HepG2 (cell line): Measurements from ENCODE around the gene SZRD1. TPM values are rescaled to one million over a fixed set of nuclear protein-coding genes. Genes with fewer than 3 reads are reported as not detected.

Experiments used
- ATAC-seq: fragments of 200-7000 bp; cut with Tn5 transposase; 3 replicates; pipeline ENCODE4 v1.9.1; 2020; ENCODE audit warnings: mild to moderate bottlenecking, moderate library complexity
- BruUV-seq: library from RNA; stranded (reverse); fragments of 400-500 nt; replicated peaks from 2 replicates; lab custom pipeline; 2021; lab: Mats Ljungman, UMichigan
- CTCF ChIA-PET: fragments of 300-600 bp; formaldehyde crosslinking; extraction: SDS; loops from one replicate; lab custom pipeline; 2021; ENCODE audit warnings: low total read pairs, inconsistent platforms, low intra/inter-chr PET ratio; lab: Yijun Ruan, JAX
- POLR2A ChIA-PET: fragments of 350-600 bp; sonication (Branson Sonifier 250); formaldehyde crosslinking; loops from one replicate; lab custom pipeline; 2020; ENCODE audit warnings: antibody characterized with exemption, inconsistent platforms; lab: Yijun Ruan, JAX
- DNase-seq: peaks from one replicate; pipeline ENCODE4 v3.0.0-alpha.2; 2015; ENCODE audit warnings: low spot score
- FAIRE-seq: peaks from 3 replicates; lab custom pipeline; 2011; peaks lifted over from hg19 to GRCh38; lab: Jason Lieb, UNC
- H2AFZ ChIP-seq: one replicate; pipeline ENCODE4 v1.6.1; 2011; ENCODE audit warnings: low read length, inconsistent platforms
- H3K27ac ChIP-seq: fragments of 300-600 bp; 3 replicates; pipeline ENCODE4 v1.8.0; 2011; ENCODE audit warnings: mixed run types, mild to moderate bottlenecking, mixed read lengths, low read length, inconsistent platforms; ENCODE audit not compliant: insufficient read depth; ENCODE audit errors: extremely low read length
- H3K27me3 ChIP-seq, 2 experiments: fragments of 200-600 bp in 1 of 2; 2 replicates in 1 of 2; 3 replicates in 1 of 2; pipeline versions ENCODE4 v1.6.0 to v1.8.0; 2011; ENCODE audit warnings: low read length in 2 of 2, mild to moderate bottlenecking in 2 of 2, moderate library complexity in 2 of 2, inconsistent platforms in 1 of 2; ENCODE audit not compliant: insufficient read depth in 2 of 2, control insufficient read depth in 1 of 2
- H3K36me3 ChIP-seq, 2 experiments: fragments of 200-600 bp in 1 of 2; replicated peaks in 1 of 2; 2 replicates in 1 of 2; 3 replicates in 1 of 2; pipeline versions ENCODE4 v1.5.1 to v1.8.0; 2011; ENCODE audit warnings: low read length in 2 of 2, inconsistent platforms in 1 of 2; ENCODE audit not compliant: insufficient read depth in 2 of 2, control insufficient read depth in 1 of 2
- H3K4me1 ChIP-seq: 2 replicates; pipeline ENCODE4 v1.5.1; 2012; ENCODE audit warnings: low read length, inconsistent platforms; ENCODE audit not compliant: insufficient read depth
- H3K4me2 ChIP-seq: 2 replicates; pipeline ENCODE4 v1.6.0; 2011; ENCODE audit warnings: low read depth, low read length, inconsistent platforms
- H3K4me3 ChIP-seq, 3 experiments: fragments of 200-600 bp in 1 of 3; sonication (generic), shearing (Covaris generic) in 1 of 3; replicated peaks in 1 of 3; 2 replicates each; pipeline ENCODE4 v1.5.1; 2011 to 2016; ENCODE audit warnings: low read length in 3 of 3, inconsistent platforms in 2 of 3, low read depth in 2 of 3, mild to moderate bottlenecking in 2 of 3, control low read depth in 1 of 3, mixed read lengths in 1 of 3; ENCODE audit not compliant: insufficient read depth in 1 of 3
- H3K79me2 ChIP-seq: one replicate; pipeline ENCODE4 v1.6.1; 2011; ENCODE audit warnings: low read length, inconsistent platforms; ENCODE audit not compliant: insufficient read depth
- H3K9ac ChIP-seq: 2 replicates; pipeline ENCODE4 v1.6.0; 2011; ENCODE audit warnings: mild to moderate bottlenecking, low read depth, low read length, inconsistent platforms; ENCODE audit not compliant: insufficient read depth
- H3K9me3 ChIP-seq: 2 replicates; pipeline ENCODE4 v1.5.1; 2012; ENCODE audit warnings: mild to moderate bottlenecking, low read length
- H4K20me1 ChIP-seq: 2 replicates; pipeline ENCODE4 v1.6.0; 2011; ENCODE audit warnings: inconsistent platforms, mild to moderate bottlenecking, low read length, moderate library complexity; ENCODE audit not compliant: insufficient read depth
- AFF4 ChIP-seq: sonication (generic); formaldehyde crosslinking; IDR thresholded peaks from 2 replicates; pipeline ENCODE4 v1.4.0; 2020; ENCODE audit warnings: missing genetic modification reagents
- GABPA ChIP-seq, 2 experiments: IDR thresholded peaks; 2 replicates each; pipeline ENCODE4 v1.6.1; 2011 to 2016; ENCODE audit warnings: low read depth in 2 of 2, low read length in 1 of 2, missing biosample characterization in 1 of 2, missing genetic modification characterization in 1 of 2
- MAZ ChIP-seq, 2 experiments: sonication (generic) in 1 of 2; formaldehyde crosslinking in 1 of 2; IDR thresholded peaks; 2 replicates each; pipeline versions ENCODE4 v1.5.0 to v1.6.1; 2012 to 2020; ENCODE audit warnings: low read depth in 2 of 2, mild to moderate bottlenecking in 2 of 2, borderline replicate concordance in 1 of 2, improper control_type of control experiment in 1 of 2, low read length in 1 of 2, missing genetic modification reagents in 1 of 2, moderate library complexity in 1 of 2
- MTA1 ChIP-seq: sonication (generic); formaldehyde crosslinking; IDR thresholded peaks from 2 replicates; pipeline ENCODE4 v1.4.0; 2020; ENCODE audit warnings: missing genetic modification reagents, mild to moderate bottlenecking, borderline replicate concordance
- MTF2 ChIP-seq: sonication (generic); formaldehyde crosslinking; IDR thresholded peaks from 2 replicates; pipeline ENCODE4 v1.5.0; 2020; ENCODE audit warnings: missing genetic modification reagents, borderline replicate concordance
- PCBP1 ChIP-seq: fragments of 200-400 bp; formaldehyde crosslinking; IDR thresholded peaks from 2 replicates; pipeline ENCODE4 v1.6.1; 2017; ENCODE audit warnings: mild to moderate bottlenecking, low read depth, low read length, borderline replicate concordance
- POGZ ChIP-seq: sonication (generic); formaldehyde crosslinking; IDR thresholded peaks from 2 replicates; pipeline ENCODE4 v1.4.0; 2020; ENCODE audit warnings: mild to moderate bottlenecking, missing genetic modification reagents
- TEAD2 ChIP-seq: sonication (generic); formaldehyde crosslinking; IDR thresholded peaks from 2 replicates; pipeline ENCODE4 v1.9.0; 2021; ENCODE audit warnings: missing genetic modification reagents
- ZNF382 ChIP-seq: sonication (generic); formaldehyde crosslinking; IDR thresholded peaks from 2 replicates; pipeline ENCODE4 v1.5.0; 2020; ENCODE audit warnings: missing genetic modification reagents, mild to moderate bottlenecking, borderline replicate concordance
- ZNF446 ChIP-seq: sonication (generic); formaldehyde crosslinking; IDR thresholded peaks from 2 replicates; pipeline ENCODE4 v1.5.0; 2020; ENCODE audit warnings: mild to moderate bottlenecking, missing genetic modification reagents
- WGBS: methylation state at CpG from one replicate; pipeline ENCODE4 v1.1.6; 2017; ENCODE audit warnings: low lambda C conversion rate; 5-methylcytosine and 5-hydroxymethylcytosine counted together
- in situ Hi-C: cut with HindIII; loops from 2 replicates; pipeline ENCODE4 v1.10.0; 2017; ENCODE audit warnings: low pct_unique_long_range_greater_than_20kb; ENCODE audit not compliant: extremely low pct_ligation_motif_present
- intact Hi-C: fragments of 100-400 bp; cut with micrococcal nuclease; formaldehyde crosslinking; loops from one replicate; pipeline ENCODE4 v1.10.0; 2022; ENCODE audit not compliant: unreplicated experiment
- polyA plus RNA-seq, 8 experiments: library from polyadenylated mRNA; depleted of rRNA in 3 of 8; stranded (reverse) in 7 of 8; unstranded in 1 of 8; fragments of >200 nt; fragmentation: Illumina TruSeq in 4 of 8; extraction: Trizol in 4 of 8; gene quantifications; 2 replicates each; pipeline versions ENCODE4 v1.2.1 to v1.2.3, GENCODE V29; 2011 to 2016; ENCODE audit warnings: low read depth in 4 of 8, missing spikeins in 1 of 8, mixed read lengths in 1 of 8; ENCODE audit not compliant: insufficient read depth in 1 of 8
- total RNA-seq, 5 experiments: library from RNA; depleted of rRNA; stranded (reverse); fragments of >200 nt; fragmentation: Illumina TruSeq; extraction: Trizol; gene quantifications; 2 replicates each; pipeline ENCODE4 v1.2.3, GENCODE V29; 2016; ENCODE audit warnings: low read depth in 1 of 5
- TF ChIP-seq, protein P1 (sequence below): sonication (generic); formaldehyde crosslinking; IDR thresholded peaks from 2 replicates; pipeline ENCODE4 v1.4.0; 2020; ENCODE audit warnings: missing genetic modification reagents, borderline replicate concordance

SZRD1 gene
- total and polyA plus RNA-seq, 2 of the 13 experiments (the other 11 are each of a cell fraction or from before 2014, with no cell fraction given): 28.5 to 41.4 TPM

DNA sequence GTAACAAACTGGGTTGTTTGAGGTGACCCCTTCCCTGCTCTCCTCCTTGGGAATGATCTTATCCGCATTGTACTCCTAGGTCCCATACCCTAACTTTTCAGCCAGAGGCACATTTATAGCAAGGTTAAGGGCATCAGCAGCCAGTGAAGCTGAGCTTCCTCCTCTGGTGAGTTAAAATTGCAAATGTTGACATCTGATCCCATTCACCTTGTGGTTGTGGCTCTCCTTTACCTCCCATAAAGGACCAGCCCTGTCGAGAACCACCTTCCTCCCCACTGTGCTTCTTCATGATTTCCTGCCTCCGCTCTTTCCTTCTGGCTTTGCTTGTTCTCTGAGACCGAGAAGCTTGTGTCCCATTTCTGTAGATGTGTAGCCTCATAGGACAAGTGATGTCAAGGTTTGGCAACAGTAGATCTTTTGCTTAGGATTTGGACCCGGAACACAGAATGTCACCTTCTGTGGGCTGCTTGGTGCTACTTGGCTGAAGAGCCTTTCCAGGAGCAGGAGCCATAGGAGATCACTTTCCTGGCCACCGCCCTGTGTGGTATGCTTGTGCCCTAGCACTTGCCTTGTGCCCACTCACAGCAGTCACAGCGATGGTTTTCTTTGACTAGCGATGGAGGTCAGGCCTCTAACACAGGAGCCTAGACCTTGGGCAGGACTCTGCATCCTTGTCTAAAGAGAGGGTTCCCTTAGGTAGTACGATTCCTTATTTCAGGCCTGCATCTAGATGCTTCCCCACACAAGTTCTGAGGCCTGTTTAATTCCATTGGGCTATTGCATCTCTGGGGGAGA, 18.8 kb downstream of the SZRD1 start (continued):
- TF ChIP-seq PCBP1 (no peak), AFF4 (no peak), POGZ (CRISPR knock-in tag) (no peak), GABPA (IDR thresholded peaks at IDR 0.05; ENCODE audit: low read depth, low read length) (no peak), GABPA (CRISPR knock-in tag; IDR thresholded peaks at IDR 0.05; ENCODE audit: low read depth) (no peak)

DNA sequence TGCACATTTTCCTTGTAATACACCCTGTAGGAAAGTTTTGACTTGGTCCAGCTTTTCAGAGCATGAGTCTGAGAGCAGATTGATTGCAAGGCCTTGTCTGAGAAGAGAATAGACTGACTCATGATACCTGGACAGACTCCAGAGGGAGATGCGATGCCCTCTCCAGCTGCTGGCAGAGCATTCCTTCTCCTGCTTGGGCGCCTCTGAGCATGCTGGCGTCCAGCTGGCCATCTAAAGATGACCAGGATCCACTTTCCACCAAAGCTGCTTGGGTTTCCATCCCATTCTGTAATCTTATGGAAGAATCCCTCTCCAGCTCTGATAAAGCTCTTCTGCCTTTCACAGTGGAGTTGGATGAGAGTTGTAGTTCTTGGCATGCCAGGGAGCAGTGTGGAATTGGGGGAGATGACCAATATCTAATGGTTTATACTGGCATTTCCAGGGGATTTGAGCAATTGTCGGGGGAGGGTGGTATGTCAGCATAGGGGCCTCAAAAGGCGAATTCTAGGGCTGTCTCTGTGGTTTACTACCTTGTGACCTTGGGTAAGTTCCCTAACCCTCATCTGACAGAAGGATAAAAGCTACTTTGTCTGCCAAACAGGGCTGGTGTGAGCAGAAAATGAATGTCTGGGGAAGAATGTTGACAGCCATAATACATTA, 19.5 kb downstream of the SZRD1 start:
- peak; percentile 36 for ATAC-seq
- H3K4me3 ChIP-seq: no peak overlapping the region
- in situ Hi-C loops: no loop called here
- no peak overlapping the region for H3K4me2 ChIP-seq
- no peaks in the 10 kb centered on the region for H3K9me3 ChIP-seq
- intact Hi-C loops: no loop called here
- H4K20me1 ChIP-seq: peaks cover 72% of the 10 kb centered on the region
- peak; percentile 29 for DNase-seq
- no peak overlapping the region for H3K27ac ChIP-seq
- no peak for FAIRE-seq
- CTCF ChIA-PET: no interaction called here
- peaks cover 65% of the 10 kb centered on the region for H3K4me1 ChIP-seq
- no peaks in the 10 kb centered on the region for H3K27me3 ChIP-seq
- no peak for TF ChIP-seq MTF2 (CRISPR knock-in tag)
- TF ChIP-seq MTA1 (CRISPR knock-in tag): no peak
- TF ChIP-seq ZNF446: no peak
- TF ChIP-seq, protein P1, sequence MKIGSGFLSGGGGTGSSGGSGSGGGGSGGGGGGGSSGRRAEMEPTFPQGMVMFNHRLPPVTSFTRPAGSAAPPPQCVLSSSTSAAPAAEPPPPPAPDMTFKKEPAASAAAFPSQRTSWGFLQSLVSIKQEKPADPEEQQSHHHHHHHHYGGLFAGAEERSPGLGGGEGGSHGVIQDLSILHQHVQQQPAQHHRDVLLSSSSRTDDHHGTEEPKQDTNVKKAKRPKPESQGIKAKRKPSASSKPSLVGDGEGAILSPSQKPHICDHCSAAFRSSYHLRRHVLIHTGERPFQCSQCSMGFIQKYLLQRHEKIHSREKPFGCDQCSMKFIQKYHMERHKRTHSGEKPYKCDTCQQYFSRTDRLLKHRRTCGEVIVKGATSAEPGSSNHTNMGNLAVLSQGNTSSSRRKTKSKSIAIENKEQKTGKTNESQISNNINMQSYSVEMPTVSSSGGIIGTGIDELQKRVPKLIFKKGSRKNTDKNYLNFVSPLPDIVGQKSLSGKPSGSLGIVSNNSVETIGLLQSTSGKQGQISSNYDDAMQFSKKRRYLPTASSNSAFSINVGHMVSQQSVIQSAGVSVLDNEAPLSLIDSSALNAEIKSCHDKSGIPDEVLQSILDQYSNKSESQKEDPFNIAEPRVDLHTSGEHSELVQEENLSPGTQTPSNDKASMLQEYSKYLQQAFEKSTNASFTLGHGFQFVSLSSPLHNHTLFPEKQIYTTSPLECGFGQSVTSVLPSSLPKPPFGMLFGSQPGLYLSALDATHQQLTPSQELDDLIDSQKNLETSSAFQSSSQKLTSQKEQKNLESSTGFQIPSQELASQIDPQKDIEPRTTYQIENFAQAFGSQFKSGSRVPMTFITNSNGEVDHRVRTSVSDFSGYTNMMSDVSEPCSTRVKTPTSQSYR (CRISPR knock-in tag): peak; percentile 78; the same call in 1 of the 2 replicates
- TF ChIP-seq ZNF382: no peak
- no peak for TF ChIP-seq TEAD2 (CRISPR knock-in tag)
- no peak for TF ChIP-seq MAZ (IDR thresholded peaks at IDR 0.05; ENCODE audit: borderline replicate concordance, low read depth, low read length)
- no peak for TF ChIP-seq MAZ (CRISPR knock-in tag; IDR thresholded peaks at IDR 0.05; ENCODE audit: low read depth)
- TF ChIP-seq, all 625 proteins: peak for 1
- POLR2A ChIA-PET: interaction anchor here (0.5 to 1.6 kb wide), 6 partner anchors 15 to 39 kb away, joined by 3 to 4 read pairs (median 3); partner anchors contain the start of gene SZRD1
- peaks cover 90% of the 10 kb centered on the region for H3K79me2 ChIP-seq
- WGBS: 69% methylated on average over 5 of the region's 5 CpGs
- no peak overlapping the region for H2AFZ ChIP-seq
- no TSS peak for BruUV-seq
- no peak overlapping the region for H3K9ac ChIP-seq
- H3K36me3 ChIP-seq: peaks cover 0 to 11% of the 10 kb centered on the region in 2 experiments; a peak in 3 of 5 replicates
